ENCODE results near the gene MBD2.
A peak's percentile ranks its signal among the peaks of the same experiment; 100 is the strongest.

MBD2 gene

DNA sequence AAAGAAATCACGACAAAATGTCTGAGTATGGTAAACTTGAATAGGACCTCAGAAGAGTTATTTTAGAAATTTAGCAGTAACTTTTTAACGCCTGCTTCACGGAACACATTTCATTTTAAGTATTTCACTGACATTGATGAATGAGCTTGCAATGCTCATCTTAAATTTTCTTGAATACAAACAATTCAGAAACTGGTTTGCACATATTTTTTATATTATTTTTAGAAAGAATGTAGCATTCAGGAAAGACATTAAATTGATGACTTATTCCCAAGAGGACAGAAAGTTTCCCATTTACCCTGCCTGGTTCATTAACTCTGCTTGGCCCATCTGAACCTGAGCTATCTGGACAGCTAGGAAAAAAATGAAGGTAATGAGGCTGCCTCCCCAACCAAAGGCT is 89.3 kb downstream of the MBD2 start:
- TF ChIP-seq, protein P1, sequence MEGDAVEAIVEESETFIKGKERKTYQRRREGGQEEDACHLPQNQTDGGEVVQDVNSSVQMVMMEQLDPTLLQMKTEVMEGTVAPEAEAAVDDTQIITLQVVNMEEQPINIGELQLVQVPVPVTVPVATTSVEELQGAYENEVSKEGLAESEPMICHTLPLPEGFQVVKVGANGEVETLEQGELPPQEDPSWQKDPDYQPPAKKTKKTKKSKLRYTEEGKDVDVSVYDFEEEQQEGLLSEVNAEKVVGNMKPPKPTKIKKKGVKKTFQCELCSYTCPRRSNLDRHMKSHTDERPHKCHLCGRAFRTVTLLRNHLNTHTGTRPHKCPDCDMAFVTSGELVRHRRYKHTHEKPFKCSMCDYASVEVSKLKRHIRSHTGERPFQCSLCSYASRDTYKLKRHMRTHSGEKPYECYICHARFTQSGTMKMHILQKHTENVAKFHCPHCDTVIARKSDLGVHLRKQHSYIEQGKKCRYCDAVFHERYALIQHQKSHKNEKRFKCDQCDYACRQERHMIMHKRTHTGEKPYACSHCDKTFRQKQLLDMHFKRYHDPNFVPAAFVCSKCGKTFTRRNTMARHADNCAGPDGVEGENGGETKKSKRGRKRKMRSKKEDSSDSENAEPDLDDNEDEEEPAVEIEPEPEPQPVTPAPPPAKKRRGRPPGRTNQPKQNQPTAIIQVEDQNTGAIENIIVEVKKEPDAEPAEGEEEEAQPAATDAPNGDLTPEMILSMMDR (IDR thresholded peaks at IDR 0.05; ENCODE audit: borderline replicate concordance, control extremely low read depth, extremely low read depth, insufficient read depth, missing control alignments) = no peak
- in situ Hi-C loops (cut with MboI; ENCODE audit: low sequenced_read_pairs, unreplicated experiment) = no loop called here
- DNase-seq (ENCODE audit: low spot score) = no peak

DNA sequence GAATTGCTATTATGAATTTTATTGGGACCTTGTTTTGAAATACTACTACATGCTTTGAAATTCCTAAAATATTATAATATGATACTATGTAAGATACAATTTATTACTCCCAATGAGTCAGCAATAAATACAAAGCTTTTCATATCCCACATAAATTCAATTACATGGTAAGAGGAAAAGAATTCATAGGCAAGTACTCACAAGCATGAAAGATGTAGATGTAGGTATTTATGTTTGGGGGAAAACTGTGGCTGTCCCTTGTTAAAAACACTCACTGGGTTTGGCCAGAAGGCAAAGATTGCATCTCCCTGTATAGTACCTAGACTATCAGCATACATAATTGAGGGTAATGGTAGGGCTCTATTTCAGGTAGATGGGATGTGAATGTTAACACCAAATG is 90.4 kb downstream of the MBD2 start:
- in situ Hi-C loops (cut with MboI; ENCODE audit: low sequenced_read_pairs, unreplicated experiment) = no loop called here
- TF ChIP-seq, protein P1 (IDR thresholded peaks at IDR 0.05; ENCODE audit: borderline replicate concordance, control extremely low read depth, extremely low read depth, insufficient read depth, missing control alignments) = no peak
- DNase-seq (ENCODE audit: low spot score) = no peak

DNA sequence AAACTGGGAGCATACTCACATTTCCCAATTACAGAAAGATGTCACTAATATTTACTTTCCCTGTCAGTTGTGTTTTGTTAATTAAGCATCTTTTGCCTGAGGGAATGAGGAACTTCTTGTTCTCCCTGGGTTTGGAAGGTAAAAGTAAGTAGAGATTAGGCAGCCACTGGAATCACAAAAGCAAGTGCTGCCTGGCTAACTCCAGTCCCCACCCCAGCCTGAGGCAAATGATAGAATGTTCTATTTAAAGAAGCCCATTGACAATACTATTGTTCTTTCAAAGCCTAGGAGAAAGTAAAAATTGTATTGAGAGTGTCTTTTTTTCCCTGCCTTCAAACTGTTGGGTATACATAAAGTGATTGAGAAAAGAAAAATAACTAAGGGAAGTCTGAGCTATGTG is 93.8 kb downstream of the MBD2 start:
- in situ Hi-C loops (cut with MboI; ENCODE audit: low sequenced_read_pairs, unreplicated experiment) = no loop called here
- TF ChIP-seq, protein P1 (IDR thresholded peaks at IDR 0.05; ENCODE audit: borderline replicate concordance, control extremely low read depth, extremely low read depth, insufficient read depth, missing control alignments) = no peak
- no peak for DNase-seq (ENCODE audit: low spot score)

DNA sequence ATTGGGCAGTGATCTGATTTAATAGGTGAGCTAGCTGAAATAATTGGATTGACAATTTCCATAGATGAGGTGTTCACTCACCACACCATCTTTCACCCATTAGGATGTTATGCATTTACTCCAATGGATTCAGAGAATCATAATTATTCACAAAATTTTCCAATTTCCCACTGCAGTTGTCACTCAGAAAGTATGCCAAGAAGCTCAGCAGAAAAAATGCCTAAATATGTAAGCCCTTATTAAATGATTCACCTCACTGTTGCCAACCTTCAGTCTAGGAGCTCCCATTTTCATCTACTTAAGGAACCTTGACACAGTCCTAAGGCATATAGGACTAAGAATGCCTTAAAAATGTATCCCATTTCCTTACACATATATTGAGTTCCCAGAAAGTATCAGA is 94.3 kb downstream of the MBD2 start:
- no peak for DNase-seq (ENCODE audit: low spot score)
- in situ Hi-C loops (cut with MboI; ENCODE audit: low sequenced_read_pairs, unreplicated experiment) = no loop called here
- TF ChIP-seq, protein P1 (IDR thresholded peaks at IDR 0.05; ENCODE audit: borderline replicate concordance, control extremely low read depth, extremely low read depth, insufficient read depth, missing control alignments) = no peak

DNA sequence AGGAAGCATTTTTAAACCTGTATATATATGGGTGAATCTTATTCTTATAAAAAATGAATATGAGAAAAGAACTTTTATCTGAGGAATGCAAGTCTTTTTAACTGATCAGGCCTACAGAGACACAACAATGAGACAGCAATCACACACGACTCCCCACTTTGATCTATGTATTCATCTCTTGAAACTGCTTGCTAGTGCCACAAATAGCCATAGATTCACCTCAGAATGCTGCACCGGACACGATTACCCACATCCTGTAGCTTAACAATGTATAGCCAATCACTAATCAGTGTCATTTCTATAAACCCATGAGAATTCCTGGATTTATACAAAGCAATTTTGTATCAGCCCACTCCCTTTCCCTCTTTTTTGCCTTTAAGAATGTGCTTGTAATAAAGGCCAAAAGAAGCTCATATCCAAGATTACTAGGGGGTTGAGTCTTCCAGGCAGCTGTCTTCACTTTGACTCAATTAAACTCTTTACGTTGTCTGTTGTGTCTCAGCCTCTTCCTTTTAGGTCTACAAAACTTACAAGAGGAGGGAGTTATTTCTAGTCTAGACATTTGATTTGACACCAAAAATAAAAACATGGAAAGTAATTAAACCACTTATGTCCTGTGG is 94.9 kb downstream of the MBD2 start:
- peak; percentile 37 for DNase-seq (ENCODE audit: low spot score)
- TF ChIP-seq, protein P1 (IDR thresholded peaks at IDR 0.05; ENCODE audit: borderline replicate concordance, control extremely low read depth, extremely low read depth, insufficient read depth, missing control alignments) = no peak
- in situ Hi-C loops (cut with MboI; ENCODE audit: low sequenced_read_pairs, unreplicated experiment) = loop anchor here (10.0 kb wide), 1 partner anchor 565 kb away; no protein-coding TSS in a partner anchor

DNA sequence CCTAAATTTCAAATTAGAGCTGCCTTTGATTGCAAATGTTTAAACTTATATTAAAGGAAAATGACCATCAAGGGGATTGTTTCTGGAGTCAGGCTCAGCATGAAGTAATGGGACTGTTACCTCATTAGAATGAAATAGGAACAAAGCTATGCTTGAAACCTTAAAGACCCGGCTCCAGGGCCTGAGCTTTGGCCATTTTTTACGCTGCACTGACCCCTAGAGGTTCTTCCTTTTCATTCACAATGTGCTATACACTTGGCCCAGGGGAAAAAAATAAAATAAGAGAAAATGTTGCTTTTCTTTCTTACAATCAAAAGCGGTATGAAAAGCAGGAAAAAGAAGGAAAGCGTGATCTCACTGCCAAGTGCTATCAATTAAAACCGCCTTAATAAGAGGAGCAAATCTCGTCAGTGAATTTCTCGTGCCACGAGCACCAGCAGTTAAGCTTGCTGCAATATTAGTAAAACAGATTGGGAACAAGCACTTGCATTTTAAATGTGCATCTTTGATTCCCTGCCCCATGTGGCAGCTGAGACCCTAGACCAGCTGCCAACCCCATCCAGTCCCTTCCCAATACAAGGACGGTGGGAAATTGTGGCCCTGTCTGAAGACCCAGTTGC is 96.6 kb downstream of the MBD2 start:
- in situ Hi-C loops (cut with MboI; ENCODE audit: low sequenced_read_pairs, unreplicated experiment) = loop anchor here (10.0 kb wide), 1 partner anchor 563 kb away; no protein-coding TSS in a partner anchor
- TF ChIP-seq, protein P1 (IDR thresholded peaks at IDR 0.05; ENCODE audit: borderline replicate concordance, control extremely low read depth, extremely low read depth, insufficient read depth, missing control alignments) = peak; percentile 42
- DNase-seq (ENCODE audit: low spot score) = peak; percentile 38
